Chondrocyte (in vitro differentiated cells): Measurements from ENCODE around the gene DDR2. TPM values are rescaled to one million over a fixed set of nuclear protein-coding genes. Genes with fewer than 3 reads are reported as not detected.

Experiments
- DNase-seq: peaks from one replicate; pipeline ENCODE4 v3.0.0; 2021; ENCODE audit warnings: mixed read lengths, low spot score
- H3K27ac Mint-ChIP-seq: one replicate; pipeline ENCODE4 v1.8.0; 2021; ENCODE audit warnings: mild to moderate bottlenecking, moderate library complexity, mixed read lengths; ENCODE audit not compliant: unreplicated experiment
- H3K27me3 Mint-ChIP-seq: 2 replicates; pipeline ENCODE4 v1.8.0; 2021; ENCODE audit warnings: low read depth, mixed read lengths
- H3K36me3 Mint-ChIP-seq: 2 replicates; pipeline ENCODE4 v1.8.0; 2021; ENCODE audit warnings: low read depth, mixed read lengths
- H3K4me1 Mint-ChIP-seq: 2 replicates; pipeline ENCODE4 v1.8.0; 2021; ENCODE audit warnings: low read depth, mild to moderate bottlenecking, mixed read lengths
- H3K4me3 Mint-ChIP-seq: one replicate; pipeline ENCODE4 v1.8.0; 2021; ENCODE audit warnings: mild to moderate bottlenecking, moderate library complexity, mixed read lengths; ENCODE audit not compliant: unreplicated experiment
- H3K9me3 Mint-ChIP-seq: 2 replicates; pipeline ENCODE4 v1.8.0; 2021; ENCODE audit warnings: low read depth, mixed read lengths
- CTCF ChIP-seq: fragments of 200-600 bp; sonication (generic); IDR thresholded peaks from 2 replicates; pipeline ENCODE4 v1.5.0; 2021; ENCODE audit warnings: antibody characterized with exemption, mild to moderate bottlenecking, moderate library complexity
- total RNA-seq: library from RNA; stranded (reverse); gene quantifications from 3 replicates; pipeline ENCODE4 v1.2.1, GENCODE V29; 2021

The DDR2 gene
- total RNA-seq, 1 donor from 2014 or later: 182 TPM

DNA sequence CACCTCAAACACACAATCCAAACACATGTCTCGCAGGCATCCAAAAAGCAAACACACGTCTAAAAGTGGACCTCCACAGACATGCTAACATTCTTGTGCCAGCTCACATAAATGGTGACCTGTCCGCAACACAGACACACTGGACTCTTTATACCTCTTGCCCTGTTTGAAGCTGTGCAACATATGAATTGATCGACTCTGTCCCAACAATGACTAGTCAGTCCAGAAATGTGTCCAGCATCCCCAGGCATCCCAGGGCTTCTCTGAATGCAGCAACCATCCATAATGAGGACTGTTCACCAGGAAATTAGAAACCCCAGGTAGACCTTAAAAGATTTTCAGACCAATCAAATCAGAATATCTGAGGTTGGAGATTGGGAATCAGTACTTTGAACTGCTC is 3.2 kb downstream of the DDR2 start:
- no peaks in the 10 kb centered on the region for H3K9me3 Mint-ChIP-seq
- no peak for DNase-seq
- peak overlapping the region; percentile 98 for H3K27ac Mint-ChIP-seq
- TF ChIP-seq CTCF: no peak
- peak overlapping the region; percentile 86 for H3K4me3 Mint-ChIP-seq
- no peaks in the 10 kb centered on the region for H3K27me3 Mint-ChIP-seq
- H3K36me3 Mint-ChIP-seq: no peaks in the 10 kb centered on the region
- peaks cover 56% of the 10 kb centered on the region for H3K4me1 Mint-ChIP-seq

- Mint-ChIP-seq H3K27ac (no peak overlapping the region), H3K4me3 (no peak overlapping the region), H3K9me3 (no peaks in the 10 kb centered on the region), H3K27me3 (no peaks in the 10 kb centered on the region), H3K36me3 (peaks cover 3% of the 10 kb centered on the region), H3K4me1 (peaks cover 48% of the 10 kb centered on the region)
- TF ChIP-seq CTCF: no peak
- DNase-seq: no peak
Measured at GRCh38 chr1:162639718-162640117, 7.5 kb downstream of the DDR2 start.

GRCh38 chr1:162641114-162641513 is 8.8 kb downstream of the DDR2 start:
- no peaks in the 10 kb centered on the region for H3K9me3 Mint-ChIP-seq
- no peak overlapping the region for H3K4me3 Mint-ChIP-seq
- TF ChIP-seq CTCF: no peak
- H3K27ac Mint-ChIP-seq: no peak overlapping the region
- no peak for DNase-seq
- no peaks in the 10 kb centered on the region for H3K27me3 Mint-ChIP-seq
- H3K4me1 Mint-ChIP-seq: peaks cover 39% of the 10 kb centered on the region
- peaks cover 3% of the 10 kb centered on the region for H3K36me3 Mint-ChIP-seq

DNA sequence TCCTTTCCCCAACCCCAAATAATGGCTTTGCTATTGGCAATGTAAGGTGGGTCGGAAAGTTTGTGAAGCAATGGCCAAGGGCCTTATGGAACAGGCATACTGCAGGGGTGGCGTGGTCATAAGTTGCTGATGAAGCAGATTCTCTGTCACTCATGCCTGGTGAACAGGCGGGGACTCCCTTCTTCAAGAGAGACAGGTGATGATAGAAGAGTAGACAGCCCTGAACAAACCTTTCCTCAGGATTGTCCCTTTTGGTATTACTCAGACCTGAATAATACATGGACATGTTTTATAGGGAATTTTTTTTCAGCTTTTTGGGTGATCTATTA is 12.7 kb downstream of the DDR2 start:
- Mint-ChIP-seq H3K27ac (no peak overlapping the region), H3K4me1 (peaks cover 51% of the 10 kb centered on the region), H3K27me3 (no peaks in the 10 kb centered on the region), H3K36me3 (peaks cover 6% of the 10 kb centered on the region), H3K4me3 (no peak overlapping the region), H3K9me3 (no peaks in the 10 kb centered on the region)
- no peak for DNase-seq
- TF ChIP-seq CTCF: no peak

DNA sequence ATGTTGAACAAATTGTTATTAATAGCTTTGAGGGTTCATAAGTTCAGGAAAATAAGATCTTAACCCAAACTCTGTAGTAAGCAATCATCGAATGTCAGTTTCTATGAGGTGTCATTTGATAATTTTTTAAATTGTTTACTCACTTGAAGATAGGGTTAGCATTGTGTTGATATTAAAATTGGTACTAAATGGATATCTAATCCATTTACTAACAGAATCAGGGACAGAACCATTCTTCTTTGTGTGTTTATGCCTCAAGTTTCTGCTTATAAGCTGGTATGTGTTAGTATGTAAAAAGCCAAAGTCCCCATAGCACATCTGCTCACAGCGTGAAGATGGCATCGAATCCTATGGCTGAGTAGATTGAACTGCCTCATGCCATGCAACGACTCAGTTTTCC is 13.4 kb downstream of the DDR2 start:
- no peaks in the 10 kb centered on the region for H3K27me3 Mint-ChIP-seq
- TF ChIP-seq CTCF: no peak
- no peak overlapping the region for H3K27ac Mint-ChIP-seq
- no peaks in the 10 kb centered on the region for H3K9me3 Mint-ChIP-seq
- DNase-seq: no peak
- peaks cover 6% of the 10 kb centered on the region for H3K36me3 Mint-ChIP-seq
- peaks cover 51% of the 10 kb centered on the region for H3K4me1 Mint-ChIP-seq
- no peak overlapping the region for H3K4me3 Mint-ChIP-seq
